Progenitor cell of endocrine pancreas (in vitro differentiated cells): ENCODE measurements around the gene CLINT1. TPM values are rescaled to one million over a fixed set of nuclear protein-coding genes. Genes with fewer than 3 reads are reported as not detected.
"Not testable (repeated sequence)": the region's sequence is repeated elsewhere in the genome, so short reads cannot be mapped to it uniquely, and the experiment has no call there.

Source experiments
- DNase-seq: peaks from one replicate; pipeline ENCODE4 v3.0.0; 2021; ENCODE audit warnings: low spot score; ENCODE audit not compliant: unreplicated experiment
- H3K27ac Mint-ChIP-seq: 2 replicates; pipeline ENCODE4 v1.8.0; 2021; ENCODE audit warnings: mild to moderate bottlenecking, moderate library complexity, mixed read lengths
- H3K27me3 Mint-ChIP-seq: 2 replicates; pipeline ENCODE4 v1.8.0; 2021; ENCODE audit warnings: mixed read lengths
- H3K36me3 Mint-ChIP-seq: 2 replicates; pipeline ENCODE4 v1.8.0; 2022; ENCODE audit warnings: mixed read lengths; ENCODE audit not compliant: insufficient read depth
- H3K4me1 Mint-ChIP-seq: 2 replicates; pipeline ENCODE4 v1.8.0; 2021; ENCODE audit warnings: low read depth, mixed read lengths
- H3K4me3 Mint-ChIP-seq: 2 replicates; pipeline ENCODE4 v1.8.0; 2021; ENCODE audit warnings: low read depth, mild to moderate bottlenecking, moderate library complexity, mixed read lengths
- H3K9me3 Mint-ChIP-seq: 2 replicates; pipeline ENCODE4 v1.8.0; 2021; ENCODE audit warnings: low read depth, mixed read lengths
- total RNA-seq: library from RNA; stranded (reverse); gene quantifications from 2 replicates; pipeline ENCODE4 v1.2.1, GENCODE V29; 2021
- TF ChIP-seq, protein P1 (sequence below): fragments of 200-600 bp; sonication (generic); IDR thresholded peaks from one replicate; pipeline ENCODE4 v1.5.0; 2021; ENCODE audit warnings: antibody characterized with exemption, mild to moderate bottlenecking; ENCODE audit not compliant: unreplicated experiment

CLINT1 gene
- total RNA-seq, 1 donor from 2014 or later: 82.3 TPM

DNA sequence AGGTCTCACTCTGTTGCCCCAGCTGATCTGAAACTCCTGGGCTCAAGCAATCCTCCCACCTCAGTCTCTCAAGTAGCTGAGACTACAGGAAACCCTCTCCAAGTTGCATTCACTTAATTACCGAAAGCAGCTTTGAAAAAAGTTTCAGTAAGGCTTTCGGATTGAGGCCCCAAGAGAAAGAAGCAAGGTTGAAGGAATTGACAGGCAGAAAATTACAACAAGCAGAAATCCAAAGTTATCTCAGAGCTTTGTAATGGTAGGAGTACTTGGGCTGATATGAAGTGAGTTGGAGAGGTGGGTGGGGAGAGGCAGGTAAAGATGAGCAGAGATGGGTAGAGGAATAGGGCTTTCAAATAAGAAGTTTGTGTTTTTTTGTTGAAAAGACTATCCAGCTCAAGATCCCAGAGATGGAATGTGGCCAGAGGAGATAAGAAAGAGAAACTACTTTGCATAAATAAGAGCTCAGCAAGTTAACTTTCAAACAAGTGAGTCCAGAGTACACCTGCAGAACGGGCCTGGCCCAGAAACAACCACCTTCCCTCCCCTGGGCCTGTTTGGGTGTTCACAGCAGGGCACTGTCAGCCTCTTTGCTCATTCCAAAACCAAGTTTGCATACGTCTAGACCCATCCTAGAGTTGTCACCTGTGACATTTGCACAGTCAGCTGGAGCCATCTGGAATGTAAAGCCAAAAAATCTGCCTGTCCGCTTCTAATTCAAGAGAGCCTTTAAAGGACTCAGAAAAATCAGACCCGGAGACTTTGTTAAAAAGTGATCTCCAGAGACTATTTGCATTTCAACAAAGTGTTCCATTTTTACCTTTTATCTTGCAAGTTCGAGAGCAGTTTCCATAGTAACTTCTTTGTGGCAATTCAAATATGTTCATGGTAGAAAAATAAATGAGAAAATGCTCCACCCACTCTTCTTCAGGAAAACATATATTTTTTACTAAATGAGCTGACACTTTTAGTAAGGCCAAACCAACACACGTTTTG lies 2.2 kb upstream of the CLINT1 start:
- Mint-ChIP-seq H3K4me1 (peaks cover 31% of the 10 kb centered on the region), H3K36me3 (no peaks in the 10 kb centered on the region), H3K9me3 (no peaks in the 10 kb centered on the region), H3K27ac (peak overlapping the region; percentile 65), H3K4me3 (peak overlapping the region; percentile 15), H3K27me3 (no peaks in the 10 kb centered on the region)
- DNase-seq: no peak
- TF ChIP-seq, protein P1, sequence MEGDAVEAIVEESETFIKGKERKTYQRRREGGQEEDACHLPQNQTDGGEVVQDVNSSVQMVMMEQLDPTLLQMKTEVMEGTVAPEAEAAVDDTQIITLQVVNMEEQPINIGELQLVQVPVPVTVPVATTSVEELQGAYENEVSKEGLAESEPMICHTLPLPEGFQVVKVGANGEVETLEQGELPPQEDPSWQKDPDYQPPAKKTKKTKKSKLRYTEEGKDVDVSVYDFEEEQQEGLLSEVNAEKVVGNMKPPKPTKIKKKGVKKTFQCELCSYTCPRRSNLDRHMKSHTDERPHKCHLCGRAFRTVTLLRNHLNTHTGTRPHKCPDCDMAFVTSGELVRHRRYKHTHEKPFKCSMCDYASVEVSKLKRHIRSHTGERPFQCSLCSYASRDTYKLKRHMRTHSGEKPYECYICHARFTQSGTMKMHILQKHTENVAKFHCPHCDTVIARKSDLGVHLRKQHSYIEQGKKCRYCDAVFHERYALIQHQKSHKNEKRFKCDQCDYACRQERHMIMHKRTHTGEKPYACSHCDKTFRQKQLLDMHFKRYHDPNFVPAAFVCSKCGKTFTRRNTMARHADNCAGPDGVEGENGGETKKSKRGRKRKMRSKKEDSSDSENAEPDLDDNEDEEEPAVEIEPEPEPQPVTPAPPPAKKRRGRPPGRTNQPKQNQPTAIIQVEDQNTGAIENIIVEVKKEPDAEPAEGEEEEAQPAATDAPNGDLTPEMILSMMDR: no peak

- no peak for DNase-seq
Observed at GRCh38 chr5:157859227-157859575, 256 bp upstream of the CLINT1 start.

GRCh38 chr5:157857816-157858526 lies 974 bp downstream of the CLINT1 start:
- TF ChIP-seq, protein P1: no peak
- H3K4me3 Mint-ChIP-seq: peak overlapping the region; percentile 96
- peak overlapping the region; percentile 98 for H3K27ac Mint-ChIP-seq
- peaks cover 4% of the 10 kb centered on the region for H3K36me3 Mint-ChIP-seq
- H3K27me3 Mint-ChIP-seq: no peaks in the 10 kb centered on the region
- H3K9me3 Mint-ChIP-seq: no peaks in the 10 kb centered on the region
- peaks cover 29% of the 10 kb centered on the region for H3K4me1 Mint-ChIP-seq
- DNase-seq: no peak

More at GRCh38 chr5:157859227-157859575, 256 bp upstream of the CLINT1 start:
- TF ChIP-seq, protein P1: no peak
- Mint-ChIP-seq H3K4me3 (peak overlapping the region; percentile 96), H3K4me1 (peaks cover 29% of the 10 kb centered on the region), H3K27me3 (no peaks in the 10 kb centered on the region), H3K9me3 (no peaks in the 10 kb centered on the region), H3K36me3 (peaks cover 3% of the 10 kb centered on the region), H3K27ac (peak overlapping the region; percentile 98)

DNA sequence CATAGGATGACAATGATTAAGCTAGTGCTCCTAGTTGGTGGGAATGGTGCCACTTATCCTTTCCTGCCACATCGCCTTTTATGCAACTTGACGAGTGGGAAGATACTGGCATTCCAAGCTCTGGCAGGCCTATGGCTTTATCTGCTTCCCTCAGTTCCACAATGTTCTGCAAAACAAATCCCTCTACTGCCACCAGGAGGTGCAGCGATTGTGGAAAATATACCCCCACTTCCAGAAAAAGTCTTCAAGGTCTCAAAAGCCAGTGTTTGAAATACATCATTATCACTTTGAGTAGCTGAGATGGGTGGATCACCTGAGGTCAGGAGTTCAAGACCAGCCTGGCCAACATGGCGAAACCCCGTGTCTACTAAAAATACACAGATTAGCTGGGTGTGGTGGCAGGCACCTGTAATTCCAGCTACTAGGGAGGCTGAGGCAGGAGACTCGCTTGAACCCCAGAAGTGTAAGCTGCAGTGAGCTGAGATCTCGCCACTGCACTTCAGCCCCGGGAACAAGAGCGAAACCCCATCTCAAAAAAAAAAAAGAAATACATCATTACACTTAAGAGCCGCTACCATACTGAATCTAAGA lies 3.4 kb downstream of the CLINT1 start:
- H3K9me3 Mint-ChIP-seq: no peaks in the 10 kb centered on the region
- peaks cover 18% of the 10 kb centered on the region for H3K4me1 Mint-ChIP-seq
- H3K36me3 Mint-ChIP-seq: peaks cover 4% of the 10 kb centered on the region
- no peaks in the 10 kb centered on the region for H3K27me3 Mint-ChIP-seq
- H3K4me3 Mint-ChIP-seq: peak overlapping the region; percentile 37
- H3K27ac Mint-ChIP-seq: no peak overlapping the region
- DNase-seq: no peak
- TF ChIP-seq, protein P1: peak; percentile 73

DNA sequence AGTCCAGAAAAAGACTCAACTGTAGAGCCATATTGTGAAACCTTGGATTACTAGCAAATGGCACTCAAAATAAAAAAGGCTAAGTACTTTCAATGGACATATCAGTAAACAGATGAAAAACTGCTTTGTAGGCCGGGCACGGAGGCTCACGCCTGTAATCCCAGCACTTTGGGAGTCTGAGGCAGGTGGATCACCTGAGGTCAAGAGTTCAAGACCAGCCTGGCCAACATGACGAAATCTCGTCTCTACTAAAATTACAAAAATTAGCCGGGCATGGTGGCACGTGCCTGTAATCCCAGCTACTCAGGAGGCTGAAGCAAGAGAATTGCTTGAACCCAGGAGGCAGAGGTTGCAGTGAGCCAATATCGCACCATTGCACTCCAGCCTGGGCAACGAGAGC lies 5.6 kb downstream of the CLINT1 start:
- not testable (repeated sequence) for H3K4me3 Mint-ChIP-seq, H3K9me3 Mint-ChIP-seq, DNase-seq, H3K36me3 Mint-ChIP-seq, H3K27me3 Mint-ChIP-seq, H3K27ac Mint-ChIP-seq
- H3K4me1 Mint-ChIP-seq: peaks cover 17% of the 10 kb centered on the region
